Measurements from ENCODE around the gene PLEKHM1.

The PLEKHM1 gene

DNA sequence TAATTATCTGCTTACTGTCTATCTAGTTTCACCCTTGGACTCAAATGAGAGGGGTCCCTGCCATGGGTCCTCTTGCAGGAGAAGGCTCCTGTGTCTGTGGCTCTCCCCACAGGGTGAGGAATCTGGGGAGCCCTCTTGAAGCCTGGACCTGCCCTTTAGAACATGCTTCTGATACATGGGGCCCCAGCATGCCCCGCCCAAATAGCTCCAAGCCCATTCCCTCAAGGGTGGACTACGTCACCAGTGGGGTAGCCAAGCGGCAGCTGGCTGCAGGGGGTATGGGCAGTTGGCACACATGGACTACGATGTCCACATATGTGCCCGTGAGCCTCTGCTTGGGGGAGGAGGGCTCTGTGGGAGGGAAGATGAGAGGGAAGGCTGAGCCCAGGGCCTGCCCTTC, 97.1 kb downstream of the PLEKHM1 start:
- Mint-ChIP-seq H3K9me3 (no peaks in the 10 kb centered on the region), H3K27me3 (peaks cover 17% of the 10 kb centered on the region), H3K36me3 (ENCODE audit: insufficient read depth) (peaks cover 20% of the 10 kb centered on the region), H3K4me3 (no peak overlapping the region), H3K4me1 (no peaks in the 10 kb centered on the region), H3K27ac (ENCODE audit: low read depth) (no peak overlapping the region)
- DNase-seq (ENCODE audit: low spot score in 2 of 2): no peak
- no peak for ATAC-seq (replicated peaks; ENCODE audit: extremely low read depth, poor library complexity, severe bottlenecking)

DNA sequence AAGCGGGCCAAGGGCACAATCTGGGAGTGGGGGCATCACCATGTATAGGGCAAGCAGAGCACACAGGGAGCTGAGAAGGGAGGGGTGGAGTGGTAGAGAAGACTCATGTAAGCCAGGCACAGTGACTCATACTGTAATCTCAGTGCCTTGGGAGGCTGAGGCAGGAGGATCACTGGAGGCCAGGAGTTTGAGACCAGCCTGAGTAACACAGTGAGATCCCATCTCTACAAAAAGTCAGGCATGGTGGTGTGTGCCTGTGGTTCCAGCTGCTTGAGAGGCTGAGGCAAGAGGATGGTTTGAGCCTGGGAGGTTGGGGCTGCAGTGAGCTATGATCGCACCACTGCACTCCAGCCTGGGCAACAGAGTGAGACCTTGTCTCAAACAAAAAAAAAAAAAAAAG, 98.6 kb downstream of the PLEKHM1 start:
- Mint-ChIP-seq H3K9me3 (no peaks in the 10 kb centered on the region), H3K4me3 (no peak overlapping the region), H3K27me3 (peaks cover 29% of the 10 kb centered on the region), H3K36me3 (ENCODE audit: insufficient read depth) (peaks cover 11% of the 10 kb centered on the region), H3K27ac (ENCODE audit: low read depth) (no peak overlapping the region), H3K4me1 (no peaks in the 10 kb centered on the region)
- no peak for DNase-seq (ENCODE audit: low spot score in 2 of 2)
- ATAC-seq (replicated peaks; ENCODE audit: extremely low read depth, poor library complexity, severe bottlenecking): no peak

GRCh38 chr17:45391291-45391690, 99.2 kb downstream of the PLEKHM1 start:
- Mint-ChIP-seq H3K36me3 (ENCODE audit: insufficient read depth) (peaks cover 11% of the 10 kb centered on the region), H3K27me3 (peaks cover 29% of the 10 kb centered on the region), H3K27ac (ENCODE audit: low read depth) (no peak overlapping the region), H3K9me3 (no peaks in the 10 kb centered on the region), H3K4me1 (no peaks in the 10 kb centered on the region), H3K4me3 (no peak overlapping the region)
- no peak for ATAC-seq (replicated peaks; ENCODE audit: extremely low read depth, poor library complexity, severe bottlenecking)
- no peak for DNase-seq (ENCODE audit: low spot score in 2 of 2)

GRCh38 chr17:45389354-45389753, 101.2 kb downstream of the PLEKHM1 start:
- DNase-seq (ENCODE audit: low spot score in 2 of 2) (no peak), ATAC-seq (replicated peaks; ENCODE audit: extremely low read depth, poor library complexity, severe bottlenecking) (no peak)
- H3K27ac Mint-ChIP-seq (ENCODE audit: low read depth): no peak overlapping the region
- peaks cover 29% of the 10 kb centered on the region for H3K27me3 Mint-ChIP-seq
- H3K9me3 Mint-ChIP-seq: no peaks in the 10 kb centered on the region
- no peak overlapping the region for H3K4me3 Mint-ChIP-seq
- peaks cover 7% of the 10 kb centered on the region for H3K36me3 Mint-ChIP-seq (ENCODE audit: insufficient read depth)
- H3K4me1 Mint-ChIP-seq: peaks cover 11% of the 10 kb centered on the region

DNA sequence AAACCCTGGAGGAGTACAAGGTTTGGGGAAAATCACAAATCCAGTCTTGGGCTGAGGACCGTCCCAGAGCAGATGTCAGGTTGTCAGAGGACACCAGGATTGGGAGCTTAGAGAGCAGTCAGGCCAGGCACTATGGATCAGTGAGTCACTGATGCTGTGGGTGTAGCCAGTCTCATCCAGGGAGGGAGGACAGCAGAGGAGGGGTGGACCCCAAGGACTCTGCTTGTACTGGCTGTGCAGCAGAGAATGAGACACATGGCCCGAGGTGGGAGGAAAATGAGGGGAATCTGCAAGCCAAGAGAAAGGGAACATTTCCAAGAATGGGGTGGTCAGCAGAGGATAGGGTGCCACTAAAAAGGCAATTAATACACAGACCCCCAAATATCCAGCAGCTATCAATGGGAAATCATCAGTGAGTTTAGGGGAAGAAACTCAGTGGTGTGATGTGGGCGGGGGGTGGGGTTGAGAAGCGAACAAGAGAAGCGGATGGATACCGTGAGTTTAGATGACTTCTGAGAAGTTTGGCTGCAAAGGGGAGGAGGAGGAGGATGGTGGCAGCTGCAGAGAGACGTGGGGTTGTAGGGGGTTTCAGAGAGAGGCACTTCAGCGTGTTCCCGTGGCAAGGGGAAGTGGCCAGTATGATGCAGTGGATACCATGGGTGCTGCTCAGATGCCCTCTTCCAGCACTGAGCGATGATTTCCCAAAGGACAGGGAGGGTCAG, 101.8 kb downstream of the PLEKHM1 start:
- no peaks in the 10 kb centered on the region for H3K9me3 Mint-ChIP-seq
- no peak overlapping the region for H3K4me3 Mint-ChIP-seq
- no peak for DNase-seq (ENCODE audit: low spot score in 2 of 2)

DNA sequence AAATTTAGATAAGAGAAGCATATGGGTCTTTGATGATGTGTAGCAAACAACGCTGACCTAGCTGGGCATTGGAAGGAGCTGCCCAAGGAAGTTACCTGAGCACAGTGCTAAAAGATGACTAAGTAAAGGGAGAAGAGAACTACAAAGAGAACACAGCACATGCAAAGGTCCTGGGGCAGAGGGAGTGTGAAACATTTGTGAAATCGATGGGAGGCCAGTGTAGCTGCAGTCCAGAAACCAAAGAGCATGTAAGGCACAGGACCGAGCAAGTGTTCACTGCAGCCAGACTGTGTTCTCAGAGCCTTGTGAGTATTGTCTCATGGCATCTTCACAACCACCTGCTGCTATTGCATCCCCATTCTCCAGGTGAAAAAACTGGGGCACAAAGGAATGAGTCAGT, 102.8 kb downstream of the PLEKHM1 start:
- no peak for ATAC-seq (replicated peaks; ENCODE audit: extremely low read depth, poor library complexity, severe bottlenecking)
- no peak for DNase-seq (ENCODE audit: low spot score in 2 of 2)
- Mint-ChIP-seq H3K36me3 (ENCODE audit: insufficient read depth) (peaks cover 3% of the 10 kb centered on the region), H3K4me1 (peaks cover 15% of the 10 kb centered on the region), H3K27me3 (peaks cover 29% of the 10 kb centered on the region), H3K4me3 (no peak overlapping the region), H3K9me3 (no peaks in the 10 kb centered on the region), H3K27ac (ENCODE audit: low read depth) (no peak overlapping the region)

More for the DNA sequence above, 101.8 kb downstream of the PLEKHM1 start:
- H3K27ac Mint-ChIP-seq (ENCODE audit: low read depth): peak overlapping the region; percentile 10
- ATAC-seq (replicated peaks; ENCODE audit: extremely low read depth, poor library complexity, severe bottlenecking): no peak
- peaks cover 29% of the 10 kb centered on the region for H3K27me3 Mint-ChIP-seq
- H3K4me1 Mint-ChIP-seq: peaks cover 15% of the 10 kb centered on the region
- peaks cover 6% of the 10 kb centered on the region for H3K36me3 Mint-ChIP-seq (ENCODE audit: insufficient read depth)

- DNase-seq (ENCODE audit: low spot score in 2 of 2): no peak
- Mint-ChIP-seq H3K9me3 (no peaks in the 10 kb centered on the region), H3K27ac (ENCODE audit: low read depth) (no peak overlapping the region), H3K4me1 (peaks cover 15% of the 10 kb centered on the region), H3K4me3 (no peak overlapping the region), H3K27me3 (peaks cover 29% of the 10 kb centered on the region), H3K36me3 (ENCODE audit: insufficient read depth) (peaks cover 1% of the 10 kb centered on the region)
- no peak for ATAC-seq (replicated peaks; ENCODE audit: extremely low read depth, poor library complexity, severe bottlenecking)
Measured at GRCh38 chr17:45386178-45386577, 104.3 kb downstream of the PLEKHM1 start.
